HCT116 (cell line): ENCODE measurements around the gene METTL17. TPM values are rescaled to one million over a fixed set of nuclear protein-coding genes. Genes with fewer than 3 reads are reported as not detected.

Source experiments
- ATAC-seq: fragments of 200-7000 bp; cut with Tn5 transposase; 2 replicates; pipeline ENCODE4 v1.9.1; 2020; ENCODE audit warnings: mild to moderate bottlenecking, moderate library complexity
- BruUV-seq: library from RNA; stranded (reverse); fragments of 400-500 nt; replicated peaks from 2 replicates; lab custom pipeline; 2021; lab: Mats Ljungman, UMichigan
- CTCF ChIA-PET: fragments of 300-600 bp; sonication (Branson Sonifier 250); formaldehyde crosslinking; loops from one replicate; lab custom pipeline; 2021; ENCODE audit warnings: antibody characterized with exemption; lab: Charles Lee
- POLR2A ChIA-PET: fragments of 300-600, 350-600 bp; sonication (Branson Sonifier 250); formaldehyde crosslinking; loops from one replicate; lab custom pipeline; 2021; ENCODE audit warnings: antibody characterized with exemption; lab: Charles Lee
- RAD21 ChIA-PET, 2 experiments: fragments of 300-600 bp; sonication (Branson Sonifier 250); formaldehyde crosslinking; loops; one replicate each; lab custom pipeline; 2023; ENCODE audit warnings: low total read pairs in 2 of 2; ENCODE audit not compliant: uncharacterized antibody in 2 of 2, unreplicated experiment in 2 of 2, low non-redundant PET in 1 of 2; lab: Charles Lee
- DNase-seq: peaks from one replicate; pipeline ENCODE4 v3.0.0-alpha.2; 2010; ENCODE audit warnings: low read depth, low spot score
- H2AFZ ChIP-seq: fragments of 200-600 bp; shearing (Covaris generic), sonication (generic); 2 replicates; pipeline ENCODE4 v1.6.1; 2017; ENCODE audit warnings: low read depth, mixed run types, mixed read lengths, antibody characterized with exemption, low read length; ENCODE audit not compliant: poor library complexity, severe bottlenecking
- H3K27ac ChIP-seq: 2 replicates; pipeline ENCODE4 v1.5.1; 2012; ENCODE audit warnings: low read depth, low read length
- H3K27me3 ChIP-seq: fragments of 200-600 bp; sonication (generic); 2 replicates; pipeline ENCODE4 v1.6.1; 2016; ENCODE audit warnings: mixed run types, low read length, mixed read lengths; ENCODE audit not compliant: insufficient read depth
- H3K36me3 ChIP-seq, 2 experiments: fragments of 200-500 bp in 1 of 2; fragments of 200-600 bp in 1 of 2; sonication (Bioruptor generic) in 1 of 2; sonication (generic) in 1 of 2; 2 replicates each; pipeline versions ENCODE4 v1.5.1 to v1.6.1; 2014 to 2016; ENCODE audit warnings: low read length in 2 of 2, inconsistent platforms in 1 of 2, mixed read lengths in 1 of 2, mixed run types in 1 of 2; ENCODE audit not compliant: insufficient read depth in 2 of 2, control insufficient read depth in 1 of 2
- H3K4me1 ChIP-seq, 2 experiments: fragments of 200-600 bp in 1 of 2; sonication (generic) in 1 of 2; 2 replicates each; pipeline versions ENCODE4 v1.5.1 to v1.6.1; 2012 to 2017; ENCODE audit warnings: low read length in 2 of 2, inconsistent platforms in 1 of 2, mild to moderate bottlenecking in 1 of 2, mixed read lengths in 1 of 2, mixed run types in 1 of 2, moderate library complexity in 1 of 2; ENCODE audit not compliant: insufficient read depth in 2 of 2, control insufficient read depth in 1 of 2
- H3K4me2 ChIP-seq: fragments of 200-600 bp; sonication (generic); 2 replicates; pipeline ENCODE4 v1.6.1; 2017; ENCODE audit warnings: mixed run types, low read length, mixed read lengths
- H3K4me3 ChIP-seq, 2 experiments: fragments of 200-600 bp in 1 of 2; sonication (generic) in 1 of 2; replicated peaks in 1 of 2; 2 replicates each; pipeline ENCODE4 v1.5.1; 2011 to 2016; ENCODE audit warnings: low read length in 2 of 2, control low read depth in 1 of 2, low read depth in 1 of 2, mild to moderate bottlenecking in 1 of 2, mixed read lengths in 1 of 2, mixed run types in 1 of 2
- H3K79me2 ChIP-seq: fragments of 200-600 bp; sonication (generic); 2 replicates; pipeline ENCODE4 v1.6.1; 2017; ENCODE audit warnings: mild to moderate bottlenecking, mixed run types, low read length, moderate library complexity, mixed read lengths; ENCODE audit not compliant: insufficient read depth
- H3K9ac ChIP-seq: fragments of 200-600 bp; sonication (generic); 2 replicates; pipeline ENCODE4 v1.6.1; 2016; ENCODE audit warnings: low read length, mixed read lengths
- H3K9me2 ChIP-seq: fragments of 200-600 bp; sonication (generic), shearing (Covaris generic); 2 replicates; pipeline ENCODE4 v1.6.1; 2017; ENCODE audit warnings: mixed run types, mild to moderate bottlenecking, moderate library complexity; ENCODE audit not compliant: insufficient read depth
- H3K9me3 ChIP-seq, 2 experiments: fragments of 200-500 bp in 1 of 2; fragments of 200-600 bp in 1 of 2; sonication (Bioruptor generic) in 1 of 2; sonication (generic) in 1 of 2; 2 replicates each; pipeline ENCODE4 v1.6.1; 2014 to 2017; ENCODE audit warnings: low read length in 2 of 2, mixed read lengths in 2 of 2, inconsistent platforms in 1 of 2, low read depth in 1 of 2, mild to moderate bottlenecking in 1 of 2, mixed run types in 1 of 2, moderate library complexity in 1 of 2; ENCODE audit not compliant: control insufficient read depth in 1 of 2, insufficient read depth in 1 of 2
- H4K20me1 ChIP-seq: fragments of 200-600 bp; sonication (generic), shearing (Covaris generic); 2 replicates; pipeline ENCODE4 v1.6.1; 2017; ENCODE audit warnings: mixed run types, mild to moderate bottlenecking, moderate library complexity; ENCODE audit not compliant: insufficient read depth
- CEBPB ChIP-seq: IDR thresholded peaks from 2 replicates; pipeline ENCODE4 v1.6.1; 2012; ENCODE audit warnings: low read depth
- FOSL1 ChIP-seq: IDR thresholded peaks from 2 replicates; pipeline ENCODE4 v1.6.1; 2012; ENCODE audit warnings: low read depth
- POLR2A ChIP-seq: IDR thresholded peaks from 2 replicates; pipeline ENCODE4 v1.7.0; 2011; ENCODE audit warnings: borderline replicate concordance; ENCODE audit not compliant: insufficient read depth, insufficient read length; ENCODE audit errors: extremely low read depth
- POLR2AphosphoS5 ChIP-seq: IDR thresholded peaks from 2 replicates; pipeline ENCODE4 v1.6.1; 2011; ENCODE audit warnings: mild to moderate bottlenecking, low read depth, low read length, moderate library complexity
- RAD21 ChIP-seq: IDR thresholded peaks from 2 replicates; pipeline ENCODE4 v1.6.1; 2012; ENCODE audit warnings: low read depth, mild to moderate bottlenecking
- SIN3A ChIP-seq: IDR thresholded peaks from 2 replicates; pipeline ENCODE4 v1.6.1; 2012; ENCODE audit warnings: low read depth
- YY1 ChIP-seq: IDR thresholded peaks from 2 replicates; pipeline ENCODE4 v1.6.1; 2011; ENCODE audit warnings: low read length, low read depth, moderate library complexity, mild to moderate bottlenecking; ENCODE audit not compliant: insufficient replicate concordance; ENCODE audit errors: extremely low read depth
- ZNF274 ChIP-seq: fragments of 200-500 bp; sonication (Bioruptor generic); IDR thresholded peaks from 2 replicates; pipeline ENCODE4 v1.6.1; 2014; ENCODE audit warnings: mild to moderate bottlenecking, low read depth, low read length, inconsistent platforms
- intact Hi-C: fragments of 100-400 bp; cut with micrococcal nuclease; formaldehyde crosslinking; loops from 2 replicates; pipeline ENCODE4 v1.10.0; 2022
- total RNA-seq: library from RNA; stranded (reverse); gene quantifications from one replicate; pipeline ENCODE4 v1.2.1, GENCODE V29; 2021; ENCODE audit not compliant: unreplicated experiment
- TF ChIP-seq, protein P1 (sequence below), 3 experiments: fragments of 200-600 bp in 1 of 3; sonication (generic) in 1 of 3; IDR thresholded peaks in 2 of 3; conservative IDR thresholded peaks in 1 of 3; 2 replicates each; pipeline ENCODE4 v1.5.1; 2012 to 2017; ENCODE audit warnings: low read depth in 2 of 3, low read length in 2 of 3, antibody characterized with exemption in 1 of 3, borderline replicate concordance in 1 of 3, control low read depth in 1 of 3, mild to moderate bottlenecking in 1 of 3, mixed read lengths in 1 of 3, mixed run types in 1 of 3, moderate library complexity in 1 of 3; ENCODE audit not compliant: insufficient read depth in 1 of 3

Gene METTL17
- total RNA-seq, 1 experiment from 2014 or later, result 93.5 TPM

DNA sequence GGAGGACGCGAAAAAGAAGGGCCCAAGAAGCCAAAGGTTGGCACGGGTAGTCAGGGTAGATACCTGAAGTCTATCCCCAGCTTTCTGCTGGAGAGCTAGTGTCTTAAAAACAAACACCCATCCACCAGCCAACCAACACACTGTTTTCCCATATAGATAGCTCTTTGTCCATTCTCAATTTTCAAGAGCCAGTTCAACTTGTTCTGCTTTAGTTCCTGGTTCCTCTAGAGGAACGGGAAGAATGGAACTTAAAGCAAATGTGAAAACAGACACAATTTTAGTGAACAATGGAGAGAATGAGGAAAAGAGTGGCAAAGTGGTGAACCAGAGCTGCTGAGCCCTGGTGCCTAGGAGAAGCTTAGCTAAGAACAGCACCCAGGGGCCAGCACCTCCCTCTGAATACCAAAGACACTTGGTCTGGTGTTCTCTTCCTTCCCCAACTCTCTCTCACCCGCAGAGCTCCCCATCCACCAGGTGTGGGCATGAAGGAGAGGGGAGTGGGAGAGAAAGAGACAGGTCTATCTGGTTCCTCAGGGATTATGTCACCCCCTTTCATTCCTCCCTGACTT, 31.3 kb downstream of the METTL17 start:
- H2AFZ ChIP-seq, result no peak overlapping the region
- H3K4me1 ChIP-seq, result peaks cover 10 to 17% of the 10 kb centered on the region in 2 experiments; a peak in 3 of 4 replicates
- intact Hi-C loops, result no loop called here
- no peaks in the 10 kb centered on the region for H3K9me2 ChIP-seq
- no peak overlapping the region for H3K4me2 ChIP-seq
- BruUV-seq, result no TSS peak
- no peak overlapping the region for H3K9ac ChIP-seq
- ATAC-seq (no peak), DNase-seq (no peak)
- RAD21 ChIA-PET, result no interaction called here
- H3K9me3 ChIP-seq, result no peaks in the 10 kb centered on the region
- no peaks in the 10 kb centered on the region for H4K20me1 ChIP-seq
- no peaks in the 10 kb centered on the region for H3K27me3 ChIP-seq
- no peak overlapping the region for H3K27ac ChIP-seq
- CTCF ChIA-PET, result interaction anchor here (0.9 to 1.5 kb wide), 2 partner anchors 9 to 19 kb away, joined by 3 to 6 read pairs; no protein-coding TSS in a partner anchor
- H3K4me3 ChIP-seq, result no peak overlapping the region
- no peaks in the 10 kb centered on the region for H3K79me2 ChIP-seq
- H3K36me3 ChIP-seq, result no peaks in the 10 kb centered on the region; a peak in 1 of 4 replicates
- POLR2A ChIA-PET, result no interaction called here
- TF ChIP-seq YY1, result no peak
- no peak for TF ChIP-seq SIN3A
- TF ChIP-seq, protein P1, sequence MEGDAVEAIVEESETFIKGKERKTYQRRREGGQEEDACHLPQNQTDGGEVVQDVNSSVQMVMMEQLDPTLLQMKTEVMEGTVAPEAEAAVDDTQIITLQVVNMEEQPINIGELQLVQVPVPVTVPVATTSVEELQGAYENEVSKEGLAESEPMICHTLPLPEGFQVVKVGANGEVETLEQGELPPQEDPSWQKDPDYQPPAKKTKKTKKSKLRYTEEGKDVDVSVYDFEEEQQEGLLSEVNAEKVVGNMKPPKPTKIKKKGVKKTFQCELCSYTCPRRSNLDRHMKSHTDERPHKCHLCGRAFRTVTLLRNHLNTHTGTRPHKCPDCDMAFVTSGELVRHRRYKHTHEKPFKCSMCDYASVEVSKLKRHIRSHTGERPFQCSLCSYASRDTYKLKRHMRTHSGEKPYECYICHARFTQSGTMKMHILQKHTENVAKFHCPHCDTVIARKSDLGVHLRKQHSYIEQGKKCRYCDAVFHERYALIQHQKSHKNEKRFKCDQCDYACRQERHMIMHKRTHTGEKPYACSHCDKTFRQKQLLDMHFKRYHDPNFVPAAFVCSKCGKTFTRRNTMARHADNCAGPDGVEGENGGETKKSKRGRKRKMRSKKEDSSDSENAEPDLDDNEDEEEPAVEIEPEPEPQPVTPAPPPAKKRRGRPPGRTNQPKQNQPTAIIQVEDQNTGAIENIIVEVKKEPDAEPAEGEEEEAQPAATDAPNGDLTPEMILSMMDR (IDR thresholded peaks at IDR 0.05 in 2 of 3, conservative IDR thresholded peaks at IDR 0.05 in 1 of 3; ENCODE audit: borderline replicate concordance in 1 of 3, insufficient read depth in 1 of 3, low read depth in 2 of 3, low read length in 2 of 3), result no peak
- no peak for TF ChIP-seq RAD21
- no peak for TF ChIP-seq FOSL1
- no peak for TF ChIP-seq POLR2A
- no peak for TF ChIP-seq CEBPB
- TF ChIP-seq ZNF274, result no peak
- TF ChIP-seq POLR2AphosphoS5, result no peak
